ELR (cell line): ENCODE data around the gene DDA1.
"Not testable (repeated sequence)": the region's sequence is repeated elsewhere in the genome, so short reads cannot be mapped to it uniquely, and the experiment has no call there.

Experiments used
- DNase-seq: peaks from one replicate; pipeline ENCODE4 v3.0.0-alpha.2; 2015; ENCODE audit warnings: low read depth

Gene DDA1

GRCh38 chr19:17347877-17348276 is 38.5 kb downstream of the DDA1 start:
- no peak for DNase-seq

- peak; percentile 79 for DNase-seq
Observed at GRCh38 chr19:17348700-17349099, 39.3 kb downstream of the DDA1 start.

GRCh38 chr19:17351815-17352435 is 42.6 kb downstream of the DDA1 start:
- DNase-seq = no peak

GRCh38 chr19:17352608-17353280 is 43.4 kb downstream of the DDA1 start:
- DNase-seq = no peak

GRCh38 chr19:17353386-17353785 is 44.0 kb downstream of the DDA1 start:
- DNase-seq = no peak

- no peak for DNase-seq
Observed at GRCh38 chr19:17357078-17357666, 47.8 kb downstream of the DDA1 start.

- no peak for DNase-seq
Observed at GRCh38 chr19:17357724-17358123, 48.4 kb downstream of the DDA1 start.

GRCh38 chr19:17358395-17358794 is 49.0 kb downstream of the DDA1 start:
- peak; percentile 62 for DNase-seq

- no peak for DNase-seq
Observed at GRCh38 chr19:17359905-17360800, 50.8 kb downstream of the DDA1 start.

GRCh38 chr19:17363852-17364605 is 54.7 kb downstream of the DDA1 start:
- DNase-seq = not testable (repeated sequence)

GRCh38 chr19:17365361-17365760 is 56.0 kb downstream of the DDA1 start:
- no peak for DNase-seq

GRCh38 chr19:17370026-17370587 is 60.7 kb downstream of the DDA1 start:
- DNase-seq = no peak
